ENCODE measurements around the gene OR2M7.

OR2M7 gene, protein sequence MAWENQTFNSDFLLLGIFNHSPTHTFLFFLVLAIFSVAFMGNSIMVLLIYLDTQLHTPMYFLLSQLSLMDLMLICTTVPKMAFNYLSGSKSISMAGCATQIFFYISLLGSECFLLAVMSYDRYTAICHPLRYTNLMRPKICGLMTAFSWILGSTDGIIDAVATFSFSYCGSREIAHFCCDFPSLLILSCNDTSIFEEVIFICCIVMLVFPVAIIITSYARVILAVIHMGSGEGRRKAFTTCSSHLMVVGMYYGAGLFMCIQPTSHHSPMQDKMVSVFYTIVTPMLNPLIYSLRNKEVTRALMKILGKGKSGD

DNA sequence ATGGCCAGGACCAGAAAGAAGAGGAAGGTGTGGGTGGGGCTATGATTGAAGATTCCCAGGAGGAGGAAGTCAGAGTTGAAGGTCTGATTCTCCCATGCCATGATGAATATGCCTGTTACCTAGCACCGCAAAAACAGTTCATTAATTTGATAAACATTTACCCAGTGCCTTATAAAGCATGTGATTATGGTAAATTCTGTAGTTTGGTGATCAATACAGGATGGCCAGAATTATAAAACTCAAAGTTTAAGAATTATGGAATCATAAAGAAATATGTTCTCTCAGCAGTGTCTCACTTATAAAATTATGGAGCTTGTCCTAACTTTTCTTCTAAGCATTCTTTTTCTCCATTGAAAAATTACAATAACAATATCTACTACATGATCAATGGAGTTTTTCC lies at the start of gene OR2M7:
OR2M7 (minus strand) TSS at position 101 of the 400 bp plus-strand sequence; CDS start at position 101, 0 bp downstream.
- DNase-seq (ENCODE audit: low read depth), result no peak
- H3K4me3 ChIP-seq (ENCODE audit: low read depth, low read length), result no peak within 1 kb of the TSS
- TF ChIP-seq, protein P1, sequence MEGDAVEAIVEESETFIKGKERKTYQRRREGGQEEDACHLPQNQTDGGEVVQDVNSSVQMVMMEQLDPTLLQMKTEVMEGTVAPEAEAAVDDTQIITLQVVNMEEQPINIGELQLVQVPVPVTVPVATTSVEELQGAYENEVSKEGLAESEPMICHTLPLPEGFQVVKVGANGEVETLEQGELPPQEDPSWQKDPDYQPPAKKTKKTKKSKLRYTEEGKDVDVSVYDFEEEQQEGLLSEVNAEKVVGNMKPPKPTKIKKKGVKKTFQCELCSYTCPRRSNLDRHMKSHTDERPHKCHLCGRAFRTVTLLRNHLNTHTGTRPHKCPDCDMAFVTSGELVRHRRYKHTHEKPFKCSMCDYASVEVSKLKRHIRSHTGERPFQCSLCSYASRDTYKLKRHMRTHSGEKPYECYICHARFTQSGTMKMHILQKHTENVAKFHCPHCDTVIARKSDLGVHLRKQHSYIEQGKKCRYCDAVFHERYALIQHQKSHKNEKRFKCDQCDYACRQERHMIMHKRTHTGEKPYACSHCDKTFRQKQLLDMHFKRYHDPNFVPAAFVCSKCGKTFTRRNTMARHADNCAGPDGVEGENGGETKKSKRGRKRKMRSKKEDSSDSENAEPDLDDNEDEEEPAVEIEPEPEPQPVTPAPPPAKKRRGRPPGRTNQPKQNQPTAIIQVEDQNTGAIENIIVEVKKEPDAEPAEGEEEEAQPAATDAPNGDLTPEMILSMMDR (IDR thresholded peaks at IDR 0.05; ENCODE audit: insufficient read depth, low read depth, low read length, missing control alignments), result no peak

DNA sequence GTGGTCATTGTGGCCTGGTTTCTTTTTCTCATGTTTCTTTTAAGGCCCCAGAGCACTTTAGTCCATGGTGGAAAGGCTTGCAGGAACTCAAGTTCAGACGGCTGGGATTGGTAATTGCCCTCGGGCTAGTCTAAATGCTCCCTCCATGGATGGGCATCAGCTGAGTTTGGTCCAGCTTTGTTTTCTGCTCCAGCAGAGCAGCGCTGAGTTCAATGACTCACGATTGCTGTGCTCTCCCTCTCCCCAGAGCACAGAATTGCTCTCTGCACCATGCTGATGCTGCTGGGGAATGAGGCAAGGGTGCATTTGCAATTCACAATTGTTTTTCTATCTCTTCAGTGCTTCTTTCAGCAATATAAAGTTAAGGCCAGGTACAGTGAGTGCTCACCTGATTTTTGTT lies 49.4 kb upstream of the OR2M7 start:
- TF ChIP-seq, protein P1 (IDR thresholded peaks at IDR 0.05; ENCODE audit: insufficient read depth, low read depth, low read length, missing control alignments), result no peak
- DNase-seq (ENCODE audit: low read depth), result no peak
- H3K4me3 ChIP-seq (ENCODE audit: low read depth, low read length), result no peak overlapping the region

DNA sequence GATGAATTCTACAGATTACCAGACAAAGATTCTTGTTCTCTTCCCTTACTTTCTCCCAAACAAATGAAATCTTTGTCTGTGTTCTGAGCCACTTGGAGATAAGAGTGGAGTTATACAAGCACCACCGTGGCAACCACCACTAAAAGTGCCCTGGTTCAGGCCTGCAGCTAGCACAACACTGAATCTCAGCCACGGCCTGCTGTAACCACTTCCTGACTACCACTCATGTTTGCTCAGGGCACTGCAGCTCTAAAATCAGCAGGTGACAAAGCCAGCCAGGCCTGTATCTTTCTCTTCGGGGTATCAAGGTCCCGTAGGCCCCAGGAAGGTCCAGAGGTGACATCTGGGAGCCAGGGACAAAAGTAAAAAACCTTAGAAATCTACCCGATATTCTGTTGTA lies 48.0 kb upstream of the OR2M7 start:
- H3K4me3 ChIP-seq (ENCODE audit: low read depth, low read length), result no peak overlapping the region
- TF ChIP-seq, protein P1 (IDR thresholded peaks at IDR 0.05; ENCODE audit: insufficient read depth, low read depth, low read length, missing control alignments), result no peak
- peak; percentile 27 for DNase-seq (ENCODE audit: low read depth)

DNA sequence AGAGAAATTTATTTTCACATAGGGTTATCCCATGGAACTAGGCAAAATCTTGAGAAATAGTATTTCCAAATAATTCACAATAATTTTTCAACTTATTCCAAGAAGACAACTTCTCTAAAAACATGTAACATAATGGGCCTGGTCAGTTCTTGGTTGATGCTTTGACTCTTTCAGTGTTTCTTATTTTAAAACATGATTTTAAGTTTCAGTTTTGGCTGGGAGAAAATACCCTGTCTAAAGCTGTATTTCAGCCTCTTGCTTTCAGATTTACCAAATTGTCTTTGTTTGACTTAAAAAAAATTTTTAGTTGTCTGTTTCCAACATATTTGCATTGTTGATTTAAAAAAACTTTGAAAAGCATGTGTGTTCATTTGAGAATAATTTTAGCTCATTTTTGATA lies 42.2 kb upstream of the OR2M7 start:
- no peak for DNase-seq (ENCODE audit: low read depth)
- no peak overlapping the region for H3K4me3 ChIP-seq (ENCODE audit: low read depth, low read length)
- TF ChIP-seq, protein P1 (IDR thresholded peaks at IDR 0.05; ENCODE audit: insufficient read depth, low read depth, low read length, missing control alignments), result no peak

DNA sequence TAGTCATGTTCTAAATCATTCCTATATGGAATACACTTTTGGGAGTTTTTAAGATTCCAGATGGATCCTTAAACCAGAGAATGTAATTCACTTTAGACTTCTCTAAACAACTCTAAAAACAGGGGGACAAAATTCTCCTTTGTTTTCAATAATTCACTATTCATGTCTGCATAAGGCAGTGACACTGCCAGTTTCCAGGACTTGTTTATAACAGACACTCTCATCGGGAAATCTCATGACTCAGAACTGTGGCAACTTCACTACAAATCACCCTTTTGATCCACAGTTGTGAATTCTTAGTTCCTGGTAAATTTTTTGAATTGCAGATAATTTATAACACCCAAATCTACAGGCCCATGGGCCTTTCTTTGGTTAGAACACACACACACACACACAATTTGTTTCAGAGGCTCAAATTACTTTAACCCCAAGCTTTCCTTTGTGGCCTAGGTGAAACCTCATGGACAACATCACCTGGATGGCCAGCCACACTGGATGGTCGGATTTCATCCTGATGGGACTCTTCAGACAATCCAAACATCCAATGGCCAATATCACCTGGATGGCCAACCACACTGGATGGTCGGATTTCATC lies 36.9 kb upstream of the OR2M7 start, which contains the start of gene OR2T4:
OR2T4 (plus strand) TSS at position 545 of the 595 bp plus-strand sequence; CDS start at position 545, 0 bp downstream.
- TF ChIP-seq, protein P1 (IDR thresholded peaks at IDR 0.05; ENCODE audit: insufficient read depth, low read depth, low read length, missing control alignments), result no peak
- H3K4me3 ChIP-seq (ENCODE audit: low read depth, low read length), result no peak within 1 kb of the TSS
- no peak for DNase-seq (ENCODE audit: low read depth)

DNA sequence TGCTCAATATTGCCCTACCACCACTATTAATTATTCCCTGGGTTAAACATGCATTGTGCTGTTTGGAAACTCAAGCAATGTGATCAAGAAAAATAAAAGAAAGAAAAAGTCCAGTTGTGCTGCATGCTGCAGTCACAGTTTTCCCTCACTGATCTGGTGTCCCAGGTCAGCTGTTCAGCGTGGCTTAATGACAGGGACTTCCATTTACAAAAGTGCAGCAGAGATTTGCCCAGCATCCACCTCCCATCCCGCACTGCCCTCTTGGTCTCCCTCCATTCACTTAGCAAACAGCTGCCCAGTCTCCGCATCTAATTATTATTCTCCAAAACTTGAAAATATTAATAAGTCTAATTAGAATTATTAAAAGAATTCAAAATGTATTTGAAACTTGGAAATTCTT lies 35.0 kb upstream of the OR2M7 start:
- TF ChIP-seq, protein P1 (IDR thresholded peaks at IDR 0.05; ENCODE audit: insufficient read depth, low read depth, low read length, missing control alignments), result no peak
- H3K4me3 ChIP-seq (ENCODE audit: low read depth, low read length), result no peak overlapping the region
- DNase-seq (ENCODE audit: low read depth), result no peak

Data from GM12865 (cell line).